Measurements from ENCODE around the gene MRPS2. TPM values are rescaled to one million over a fixed set of nuclear protein-coding genes. Genes with fewer than 3 reads are reported as not detected.

The MRPS2 gene
- total and polyA plus RNA-seq, 4 donors: 10.9 to 71.8 (median 31.5) TPM

- WGBS: 74% methylated on average over 21 of the region's 21 CpGs
- Histone ChIP-seq H3K27me3 (ENCODE audit: control insufficient read depth in 4 of 4, insufficient read depth in 4 of 4, low read length in 3 of 4) (peaks cover 0 to 6% (median 0%) of the 10 kb centered on the region in 4 donors), H3K9me3 (ENCODE audit: control insufficient read depth in 4 of 4, low read length in 3 of 4) (no peaks in the 10 kb centered on the region), H3K36me3 (ENCODE audit: control insufficient read depth in 4 of 4, insufficient read depth in 3 of 4, low read depth in 1 of 4, low read length in 3 of 4) (no peaks in the 10 kb centered on the region), H3K9ac (ENCODE audit: low read depth in 1 of 2, low read length in 2 of 2) (no peak overlapping the region), H3K4me1 (ENCODE audit: control insufficient read depth in 4 of 4, insufficient read depth in 4 of 4, low read length in 3 of 4) (no peaks in the 10 kb centered on the region), H3K27ac (ENCODE audit: low read depth in 1 of 2, low read length in 2 of 2) (no peak overlapping the region), H3K4me3 (ENCODE audit: low read depth in 1 of 3, low read length in 3 of 3) (no peak overlapping the region)
- peak; percentile 25 for DNase-seq (ENCODE audit: low spot score)
- TF ChIP-seq HNF4A (conservative IDR thresholded peaks at IDR 0.05): no peak
- TF ChIP-seq NR2F2 (IDR thresholded peaks at IDR 0.05): no peak
- TF ChIP-seq RXRA (IDR thresholded peaks at IDR 0.05): no peak
- no peak for TF ChIP-seq ZBTB33 (IDR thresholded peaks at IDR 0.05)
Measured at GRCh38 chr9:135523521-135524129, 23.1 kb downstream of the MRPS2 start.

GRCh38 chr9:135524130-135524861 is 23.8 kb downstream of the MRPS2 start:
- no peak overlapping the region for H3K9ac ChIP-seq (ENCODE audit: low read depth in 1 of 2, low read length in 2 of 2)
- H3K27ac ChIP-seq (ENCODE audit: low read depth in 1 of 2, low read length in 2 of 2): no peak overlapping the region
- TF ChIP-seq HNF4A (conservative IDR thresholded peaks at IDR 0.05) (no peak), ATF3 (IDR thresholded peaks at IDR 0.05) (no peak), CTCF (IDR thresholded peaks at IDR 0.05; ENCODE audit: low read depth, low read length, missing input control) (no peak)
- no peak overlapping the region for H3K4me3 ChIP-seq (ENCODE audit: low read depth in 1 of 3, low read length in 3 of 3)
- no peaks in the 10 kb centered on the region for H3K36me3 ChIP-seq (ENCODE audit: control insufficient read depth in 4 of 4, insufficient read depth in 3 of 4, low read depth in 1 of 4, low read length in 3 of 4)
- 65% methylated on average over 27 of the region's 27 CpGs for WGBS
- peak; percentile 25 for DNase-seq (ENCODE audit: low spot score)
- H3K4me1 ChIP-seq (ENCODE audit: control insufficient read depth in 4 of 4, insufficient read depth in 4 of 4, low read length in 3 of 4): no peaks in the 10 kb centered on the region
- H3K9me3 ChIP-seq (ENCODE audit: control insufficient read depth in 4 of 4, low read length in 3 of 4): no peaks in the 10 kb centered on the region
- peaks cover 0 to 6% (median 0%) of the 10 kb centered on the region in 4 donors for H3K27me3 ChIP-seq (ENCODE audit: control insufficient read depth in 4 of 4, insufficient read depth in 4 of 4, low read length in 3 of 4)

- Histone ChIP-seq H3K9me3 (ENCODE audit: control insufficient read depth in 4 of 4, low read length in 3 of 4) (peaks cover 0 to 2% (median 0%) of the 10 kb centered on the region in 4 donors), H3K27me3 (ENCODE audit: control insufficient read depth in 4 of 4, insufficient read depth in 4 of 4, low read length in 3 of 4) (peaks cover 0 to 6% (median under 1%) of the 10 kb centered on the region in 4 donors), H3K4me3 (ENCODE audit: low read depth in 1 of 3, low read length in 3 of 3) (no peak overlapping the region), H3K9ac (ENCODE audit: low read depth in 1 of 2, low read length in 2 of 2) (no peak overlapping the region), H3K27ac (ENCODE audit: low read depth in 1 of 2, low read length in 2 of 2) (no peak overlapping the region), H3K36me3 (ENCODE audit: control insufficient read depth in 4 of 4, insufficient read depth in 3 of 4, low read depth in 1 of 4, low read length in 3 of 4) (no peaks in the 10 kb centered on the region), H3K4me1 (ENCODE audit: control insufficient read depth in 4 of 4, insufficient read depth in 4 of 4, low read length in 3 of 4) (no peaks in the 10 kb centered on the region)
- peak; percentile 27 for DNase-seq (ENCODE audit: low spot score)
- TF ChIP-seq GABPA (IDR thresholded peaks at IDR 0.05 in 1 of 2, conservative IDR thresholded peaks at IDR 0.05 in 1 of 2) (no peak), CTCF (IDR thresholded peaks at IDR 0.05; ENCODE audit: low read depth, low read length, missing input control) (no peak), RXRA (IDR thresholded peaks at IDR 0.05) (no peak), MAX (IDR thresholded peaks at IDR 0.05) (no peak), EGR1 (IDR thresholded peaks at IDR 0.05; ENCODE audit: low read depth in 2 of 2) (no peak)
- WGBS: 80% methylated on average over 31 of the region's 31 CpGs
Measured at GRCh38 chr9:135525241-135526088, 25.0 kb downstream of the MRPS2 start.

Data from liver (tissue), 9 donors.